Fibroblast of villous mesenchyme (primary cell): ENCODE results near the gene CEP76. TPM values are rescaled to one million over a fixed set of nuclear protein-coding genes. Genes with fewer than 3 reads are reported as not detected.
A peak's percentile ranks its signal among the peaks of the same experiment; 100 is the strongest.

Source experiments
- DNase-seq: peaks from one replicate; pipeline ENCODE4 v3.0.0-alpha.2; 2010; ENCODE audit warnings: low read depth
- H3K4me3 ChIP-seq: 2 replicates; pipeline ENCODE4 v1.5.1; 2011; ENCODE audit warnings: low read depth, mild to moderate bottlenecking, low read length
- total RNA-seq: library from RNA; depleted of rRNA; stranded (reverse); fragments of >200 nt; gene quantifications from 2 replicates; pipeline ENCODE4 v1.2.3, GENCODE V29; 2012
- TF ChIP-seq, protein P1 (sequence below): IDR thresholded peaks from 2 replicates; pipeline ENCODE4 v1.5.1; 2012; ENCODE audit warnings: low read depth, mild to moderate bottlenecking, low read length; ENCODE audit not compliant: insufficient read depth

CEP76 gene, protein sequence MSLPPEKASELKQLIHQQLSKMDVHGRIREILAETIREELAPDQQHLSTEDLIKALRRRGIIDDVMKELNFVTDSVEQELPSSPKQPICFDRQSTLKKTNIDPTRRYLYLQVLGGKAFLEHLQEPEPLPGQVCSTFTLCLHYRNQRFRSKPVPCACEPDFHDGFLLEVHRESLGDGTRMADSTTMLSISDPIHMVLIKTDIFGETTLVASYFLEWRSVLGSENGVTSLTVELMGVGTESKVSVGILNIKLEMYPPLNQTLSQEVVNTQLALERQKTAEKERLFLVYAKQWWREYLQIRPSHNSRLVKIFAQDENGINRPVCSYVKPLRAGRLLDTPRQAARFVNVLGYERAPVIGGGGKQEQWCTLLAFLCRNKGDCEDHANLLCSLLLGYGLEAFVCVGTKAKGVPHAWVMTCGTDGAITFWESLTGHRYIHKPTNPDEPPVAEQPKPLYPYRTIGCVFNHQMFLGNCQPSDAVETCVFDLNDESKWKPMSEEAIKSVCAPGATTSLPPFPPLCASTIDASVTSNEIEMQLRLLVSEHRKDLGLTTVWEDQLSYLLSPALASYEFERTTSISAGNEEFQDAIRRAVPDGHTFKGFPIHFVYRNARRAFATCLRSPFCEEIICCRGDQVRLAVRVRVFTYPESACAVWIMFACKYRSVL
- 9.0 and 12.5 TPM in 2 replicates for total RNA-seq

GRCh38 chr18:12702221-12703095 is at the start of gene CEP76, which contains the start of gene PSMG2:
Gene CEP76 (minus strand): TSS chr18:12702723. CDS start chr18:12702548, 175 bp downstream.
Gene PSMG2 (plus strand): TSS chr18:12703042. CDS start chr18:12703108, 66 bp downstream.
- DNase-seq: peak; percentile 94
- TF ChIP-seq, protein P1, sequence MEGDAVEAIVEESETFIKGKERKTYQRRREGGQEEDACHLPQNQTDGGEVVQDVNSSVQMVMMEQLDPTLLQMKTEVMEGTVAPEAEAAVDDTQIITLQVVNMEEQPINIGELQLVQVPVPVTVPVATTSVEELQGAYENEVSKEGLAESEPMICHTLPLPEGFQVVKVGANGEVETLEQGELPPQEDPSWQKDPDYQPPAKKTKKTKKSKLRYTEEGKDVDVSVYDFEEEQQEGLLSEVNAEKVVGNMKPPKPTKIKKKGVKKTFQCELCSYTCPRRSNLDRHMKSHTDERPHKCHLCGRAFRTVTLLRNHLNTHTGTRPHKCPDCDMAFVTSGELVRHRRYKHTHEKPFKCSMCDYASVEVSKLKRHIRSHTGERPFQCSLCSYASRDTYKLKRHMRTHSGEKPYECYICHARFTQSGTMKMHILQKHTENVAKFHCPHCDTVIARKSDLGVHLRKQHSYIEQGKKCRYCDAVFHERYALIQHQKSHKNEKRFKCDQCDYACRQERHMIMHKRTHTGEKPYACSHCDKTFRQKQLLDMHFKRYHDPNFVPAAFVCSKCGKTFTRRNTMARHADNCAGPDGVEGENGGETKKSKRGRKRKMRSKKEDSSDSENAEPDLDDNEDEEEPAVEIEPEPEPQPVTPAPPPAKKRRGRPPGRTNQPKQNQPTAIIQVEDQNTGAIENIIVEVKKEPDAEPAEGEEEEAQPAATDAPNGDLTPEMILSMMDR: no peak
- peak within 1 kb of the TSS; percentile 95 for H3K4me3 ChIP-seq

GRCh38 chr18:12751891-12752290 is 49.4 kb upstream of the CEP76 start:
- H3K4me3 ChIP-seq: no peak overlapping the region
- TF ChIP-seq, protein P1: no peak

GRCh38 chr18:12751503-12751884 is 49.0 kb upstream of the CEP76 start:
- no peak overlapping the region for H3K4me3 ChIP-seq
- no peak for DNase-seq
- TF ChIP-seq, protein P1: no peak

More at GRCh38 chr18:12751891-12752290, 49.4 kb upstream of the CEP76 start:
- DNase-seq: no peak

DNA sequence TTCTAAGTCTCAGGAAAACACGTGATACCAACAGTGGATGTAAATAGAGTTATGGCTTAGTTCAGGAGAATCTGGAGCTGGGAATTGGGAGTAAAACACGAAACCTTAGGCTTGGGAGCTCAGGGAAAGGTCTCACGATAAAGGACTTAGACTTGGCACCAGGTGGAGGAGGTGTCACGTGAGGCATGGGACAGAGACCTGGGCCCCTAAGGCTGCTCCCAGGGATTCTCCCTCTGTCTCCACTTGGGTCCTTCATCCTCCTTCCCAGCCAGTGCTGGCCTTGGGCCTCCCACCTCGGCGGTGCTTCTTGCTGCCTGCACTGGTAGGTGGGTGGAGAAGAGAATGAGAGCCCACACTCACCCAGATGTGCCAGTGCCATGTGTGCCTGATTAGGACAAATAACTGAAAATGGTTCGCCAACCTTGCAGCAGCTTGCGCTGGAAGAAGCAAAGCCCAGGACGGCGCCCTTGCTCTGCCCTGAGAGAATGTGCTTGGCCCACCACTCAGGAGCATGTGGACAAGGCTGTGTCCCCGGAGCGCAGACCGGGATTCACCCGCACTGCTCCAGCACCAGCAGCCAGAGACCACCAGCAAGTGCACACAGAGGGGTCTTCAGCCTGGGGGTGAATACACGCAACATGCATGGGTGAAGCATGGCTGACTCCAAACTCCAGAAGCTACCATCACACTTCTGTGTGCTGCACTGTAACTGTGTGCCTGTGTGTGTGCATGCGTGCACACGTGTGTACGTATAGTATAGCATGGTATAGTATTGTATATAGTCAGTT is 48.4 kb upstream of the CEP76 start:
- TF ChIP-seq, protein P1: no peak
- DNase-seq: no peak
- no peak overlapping the region for H3K4me3 ChIP-seq

DNA sequence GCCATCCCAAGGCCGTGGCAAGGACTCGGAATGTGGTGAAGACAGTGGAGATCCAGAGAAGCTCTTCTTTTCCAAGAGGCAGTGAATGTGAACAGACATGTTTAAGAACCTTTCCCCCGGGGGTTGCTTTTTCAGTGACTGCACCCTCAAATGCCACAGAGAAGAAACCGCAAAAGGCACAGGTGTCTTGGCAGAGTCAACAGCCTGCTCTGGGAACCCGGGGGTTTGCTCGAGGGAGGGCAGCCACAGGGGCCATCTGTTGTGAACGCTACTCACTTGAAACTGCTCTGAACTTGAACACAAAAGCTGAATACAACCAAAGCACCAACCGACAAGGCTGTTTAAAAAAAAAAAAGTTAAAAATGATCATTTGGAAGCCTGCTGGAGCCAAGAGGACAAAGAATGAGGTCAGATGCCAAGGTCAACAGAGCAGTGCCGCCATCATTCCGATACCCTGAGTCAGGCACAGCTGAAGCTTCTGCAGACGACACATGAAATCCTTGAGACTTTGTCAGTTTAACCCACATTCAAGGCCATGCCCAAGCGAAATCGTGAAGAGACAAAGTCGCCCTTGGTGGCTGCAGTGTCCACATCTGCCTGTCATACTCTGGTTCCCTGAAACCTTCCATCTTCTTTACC is 47.7 kb upstream of the CEP76 start:
- no peak overlapping the region for H3K4me3 ChIP-seq
- TF ChIP-seq, protein P1: no peak
- DNase-seq: no peak

GRCh38 chr18:12749121-12749520 is 46.6 kb upstream of the CEP76 start:
- DNase-seq: no peak
- TF ChIP-seq, protein P1: no peak

More at GRCh38 chr18:12749121-12749520, 46.6 kb upstream of the CEP76 start:
- no peak overlapping the region for H3K4me3 ChIP-seq
